ENCODE results near the gene ACKR3.

ACKR3 gene

GRCh38 chr2:236608710-236609109 is 39.1 kb downstream of the ACKR3 start:
- DNase-seq (ENCODE audit: low spot score), result peak; percentile 30

GRCh38 chr2:236610991-236611821 is 41.6 kb downstream of the ACKR3 start:
- DNase-seq (ENCODE audit: low spot score), result peak; percentile 61

GRCh38 chr2:236612737-236613136 is 43.1 kb downstream of the ACKR3 start:
- DNase-seq (ENCODE audit: low spot score), result no peak

GRCh38 chr2:236613612-236614011 is 44.0 kb downstream of the ACKR3 start:
- DNase-seq (ENCODE audit: low spot score), result no peak

- no peak for DNase-seq (ENCODE audit: low spot score)
Measured at GRCh38 chr2:236614551-236614950, 44.9 kb downstream of the ACKR3 start.

GRCh38 chr2:236616031-236616430 is 46.4 kb downstream of the ACKR3 start:
- no peak for DNase-seq (ENCODE audit: low spot score)

- DNase-seq (ENCODE audit: low spot score), result no peak
Measured at GRCh38 chr2:236616624-236617023, 47.0 kb downstream of the ACKR3 start.

- DNase-seq (ENCODE audit: low spot score), result no peak
Measured at GRCh38 chr2:236617221-236617737, 47.7 kb downstream of the ACKR3 start.

- DNase-seq (ENCODE audit: low spot score), result no peak
Measured at GRCh38 chr2:236617796-236618195, 48.2 kb downstream of the ACKR3 start.

GRCh38 chr2:236618370-236618769 is 48.7 kb downstream of the ACKR3 start:
- DNase-seq (ENCODE audit: low spot score), result no peak

- no peak for DNase-seq (ENCODE audit: low spot score)
Measured at GRCh38 chr2:236619910-236620612, 50.4 kb downstream of the ACKR3 start.

- no peak for DNase-seq (ENCODE audit: low spot score)
Measured at GRCh38 chr2:236621786-236622185, 52.2 kb downstream of the ACKR3 start.

- no peak for DNase-seq (ENCODE audit: low spot score)
Measured at GRCh38 chr2:236622201-236622600, 52.6 kb downstream of the ACKR3 start.

GRCh38 chr2:236622660-236623059 is 53.0 kb downstream of the ACKR3 start:
- DNase-seq (ENCODE audit: low spot score), result no peak

GRCh38 chr2:236623816-236624215 is 54.2 kb downstream of the ACKR3 start:
- DNase-seq (ENCODE audit: low spot score), result no peak

GRCh38 chr2:236625156-236625690 is 55.6 kb downstream of the ACKR3 start:
- no peak for DNase-seq (ENCODE audit: low spot score)

- DNase-seq (ENCODE audit: low spot score), result no peak
Measured at GRCh38 chr2:236626391-236627150, 56.9 kb downstream of the ACKR3 start.

- no peak for DNase-seq (ENCODE audit: low spot score)
Measured at GRCh38 chr2:236627193-236627592, 57.6 kb downstream of the ACKR3 start.

- DNase-seq (ENCODE audit: low spot score), result no peak
Measured at GRCh38 chr2:236627841-236628240, 58.2 kb downstream of the ACKR3 start.

- DNase-seq (ENCODE audit: low spot score), result no peak
Measured at GRCh38 chr2:236628256-236628901, 58.8 kb downstream of the ACKR3 start.

GRCh38 chr2:236628981-236629605 is 59.5 kb downstream of the ACKR3 start:
- no peak for DNase-seq (ENCODE audit: low spot score)

Measured in AG08395 (cell line).